HEK293 (cell line): ENCODE data around the gene APPBP2.

Source experiments
- CTCF ChIA-PET: fragments of 350-600 bp; formaldehyde crosslinking; extraction: SDS; loops from one replicate; lab custom pipeline; 2021; ENCODE audit warnings: antibody characterized with exemption; lab: Yijun Ruan, JAX
- POLR2A ChIA-PET: fragments of 300-600 bp; formaldehyde crosslinking; extraction: SDS; loops from one replicate; lab custom pipeline; 2020; ENCODE audit warnings: antibody characterized with exemption, inconsistent platforms; lab: Yijun Ruan, JAX
- H3K27ac ChIP-seq: fragments of 200-500 bp; sonication (Bioruptor generic); 2 replicates; pipeline ENCODE4 v1.5.1; 2014; ENCODE audit warnings: low read depth, low read length, control low read depth, inconsistent platforms; ENCODE audit errors: extremely low read depth
- H3K36me3 ChIP-seq, 2 experiments: fragments of 200-500 bp in 1 of 2; sonication (Bioruptor generic) in 1 of 2; 1 replicate in 1 of 2; 2 replicates in 1 of 2; pipeline ENCODE4 v1.5.1; 2014 to 2017; ENCODE audit warnings: inconsistent platforms in 2 of 2, low read length in 2 of 2; ENCODE audit not compliant: control insufficient read depth in 2 of 2, insufficient read depth in 1 of 2
- H3K4me1 ChIP-seq: fragments of 200-500 bp; sonication (Bioruptor generic); 2 replicates; pipeline ENCODE4 v1.5.1; 2014; ENCODE audit warnings: mild to moderate bottlenecking, low read length, inconsistent platforms; ENCODE audit not compliant: control insufficient read depth, insufficient read depth
- H3K4me3 ChIP-seq: 2 replicates; pipeline ENCODE4 v1.5.1; 2011; ENCODE audit warnings: low read depth, mild to moderate bottlenecking, control low read depth, low read length, moderate library complexity
- H3K9me3 ChIP-seq: fragments of 200-500 bp; sonication (Bioruptor generic); 2 replicates; pipeline ENCODE4 v1.5.1; 2014; ENCODE audit warnings: low read depth, low read length, inconsistent platforms; ENCODE audit not compliant: control insufficient read depth, insufficient read depth
- GLI4 ChIP-seq: fragments of 450-650 bp; formaldehyde crosslinking; IDR thresholded peaks from 2 replicates; pipeline ENCODE4 v1.5.1; 2016; ENCODE audit warnings: missing biosample characterization, missing genetic modification characterization
- WT1 ChIP-seq: fragments of 450-650 bp; formaldehyde crosslinking; IDR thresholded peaks from 2 replicates; pipeline ENCODE4 v1.5.1; 2016; ENCODE audit warnings: missing biosample characterization, missing genetic modification characterization
- ZBTB1 ChIP-seq: fragments of 450-650 bp; formaldehyde crosslinking; IDR thresholded peaks from 2 replicates; pipeline ENCODE4 v1.5.1; 2016; ENCODE audit warnings: missing biosample characterization, missing genetic modification characterization
- ZNF146 ChIP-seq: fragments of 450-650 bp; formaldehyde crosslinking; IDR thresholded peaks from 2 replicates; pipeline ENCODE4 v1.5.1; 2016; ENCODE audit warnings: missing biosample characterization, missing genetic modification characterization
- ZNF211 ChIP-seq: fragments of 450-650 bp; formaldehyde crosslinking; IDR thresholded peaks from 2 replicates; pipeline ENCODE4 v1.5.1; 2016; ENCODE audit warnings: low read depth, missing biosample characterization, missing genetic modification characterization
- ZNF311 ChIP-seq: fragments of 450-650 bp; formaldehyde crosslinking; IDR thresholded peaks from 2 replicates; pipeline ENCODE4 v1.5.1; 2017; ENCODE audit warnings: missing biosample characterization, missing genetic modification characterization, borderline replicate concordance
- ZNF544 ChIP-seq: fragments of 450-650 bp; formaldehyde crosslinking; IDR thresholded peaks from 2 replicates; pipeline ENCODE4 v1.5.0; 2017; ENCODE audit warnings: missing biosample characterization, missing genetic modification characterization
- ZNF571 ChIP-seq: fragments of 450-650 bp; formaldehyde crosslinking; IDR thresholded peaks from 2 replicates; pipeline ENCODE4 v1.5.0; 2017; ENCODE audit warnings: missing biosample characterization, missing genetic modification characterization
- ZNF596 ChIP-seq: fragments of 450-650 bp; IDR thresholded peaks from 2 replicates; pipeline ENCODE4 v1.5.0; 2018; ENCODE audit warnings: missing biosample characterization, mild to moderate bottlenecking, missing genetic modification characterization, moderate library complexity
- ZNF610 ChIP-seq: fragments of 450-650 bp; formaldehyde crosslinking; IDR thresholded peaks from 2 replicates; pipeline ENCODE4 v1.5.1; 2016; ENCODE audit warnings: missing biosample characterization, missing genetic modification characterization, borderline replicate concordance
- ZNF670 ChIP-seq: fragments of 450-650 bp; formaldehyde crosslinking; IDR thresholded peaks from 2 replicates; pipeline ENCODE4 v1.5.1; 2016; ENCODE audit warnings: missing biosample characterization, missing genetic modification characterization, low read depth
- ZSCAN16 ChIP-seq: fragments of 450-650 bp; formaldehyde crosslinking; IDR thresholded peaks from 2 replicates; pipeline ENCODE4 v1.5.1; 2016; ENCODE audit warnings: missing biosample characterization, missing genetic modification characterization
- ZSCAN23 ChIP-seq: fragments of 450-650 bp; formaldehyde crosslinking; IDR thresholded peaks from 2 replicates; pipeline ENCODE4 v1.5.1; 2016; ENCODE audit warnings: missing biosample characterization, missing genetic modification characterization
- TF ChIP-seq, protein P1 (sequence below): fragments of 450-650 bp; IDR thresholded peaks from 2 replicates; pipeline ENCODE4 v1.5.1; 2018; ENCODE audit warnings: missing biosample characterization, mild to moderate bottlenecking, missing genetic modification characterization
- TF ChIP-seq, protein P2 (sequence below): fragments of 450-650 bp; formaldehyde crosslinking; IDR thresholded peaks from 2 replicates; pipeline ENCODE4 v1.5.1; 2016; ENCODE audit warnings: missing biosample characterization, missing genetic modification characterization
- TF ChIP-seq, protein P3 (sequence below): fragments of 450-650 bp; formaldehyde crosslinking; IDR thresholded peaks from 2 replicates; pipeline ENCODE4 v1.5.1; 2016; ENCODE audit warnings: missing biosample characterization, missing genetic modification characterization
- TF ChIP-seq, protein P4 (sequence below): fragments of 450-650 bp; formaldehyde crosslinking; IDR thresholded peaks from 2 replicates; pipeline ENCODE4 v1.5.1; 2016; ENCODE audit warnings: missing biosample characterization, missing genetic modification characterization

The APPBP2 gene

DNA sequence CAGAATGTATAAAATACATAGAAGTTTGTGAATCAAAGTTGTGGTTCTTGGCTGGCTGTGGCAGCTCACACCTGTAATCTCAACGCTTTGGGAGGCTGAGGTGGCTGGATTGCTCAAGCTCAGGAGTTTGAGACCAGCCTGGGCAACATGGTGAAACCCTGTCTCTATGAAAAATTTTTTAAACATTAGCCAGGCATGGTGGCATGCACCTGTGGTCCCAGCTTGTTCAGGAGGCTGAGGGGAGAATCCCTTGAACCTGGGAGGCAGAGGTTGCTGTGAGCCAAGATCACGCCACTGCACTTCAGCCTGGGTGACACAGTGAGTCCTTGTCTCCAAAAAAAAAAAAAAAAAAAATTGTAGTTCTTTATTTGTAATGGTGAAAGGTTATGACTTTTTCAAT, 13.8 kb upstream of the APPBP2 start:
- POLR2A ChIA-PET: no interaction called here
- Histone ChIP-seq H3K4me3 (no peak overlapping the region), H3K9me3 (no peaks in the 10 kb centered on the region), H3K4me1 (no peaks in the 10 kb centered on the region), H3K27ac (no peak overlapping the region)
- TF ChIP-seq ZNF610 (tag by site-specific recombination): no peak
- TF ChIP-seq ZNF670 (tag by site-specific recombination): no peak
- no peak for TF ChIP-seq ZNF571 (tag by site-specific recombination)
- TF ChIP-seq, protein P1, sequence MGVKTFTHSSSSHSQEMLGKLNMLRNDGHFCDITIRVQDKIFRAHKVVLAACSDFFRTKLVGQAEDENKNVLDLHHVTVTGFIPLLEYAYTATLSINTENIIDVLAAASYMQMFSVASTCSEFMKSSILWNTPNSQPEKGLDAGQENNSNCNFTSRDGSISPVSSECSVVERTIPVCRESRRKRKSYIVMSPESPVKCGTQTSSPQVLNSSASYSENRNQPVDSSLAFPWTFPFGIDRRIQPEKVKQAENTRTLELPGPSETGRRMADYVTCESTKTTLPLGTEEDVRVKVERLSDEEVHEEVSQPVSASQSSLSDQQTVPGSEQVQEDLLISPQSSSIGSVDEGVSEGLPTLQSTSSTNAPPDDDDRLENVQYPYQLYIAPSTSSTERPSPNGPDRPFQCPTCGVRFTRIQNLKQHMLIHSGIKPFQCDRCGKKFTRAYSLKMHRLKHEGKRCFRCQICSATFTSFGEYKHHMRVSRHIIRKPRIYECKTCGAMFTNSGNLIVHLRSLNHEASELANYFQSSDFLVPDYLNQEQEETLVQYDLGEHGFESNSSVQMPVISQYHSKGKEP: no peak
- TF ChIP-seq ZNF211 (tag by site-specific recombination): no peak
- TF ChIP-seq ZNF146 (tag by site-specific recombination): no peak
- no peak for TF ChIP-seq ZNF544 (tag by site-specific recombination)
- TF ChIP-seq, protein P2, sequence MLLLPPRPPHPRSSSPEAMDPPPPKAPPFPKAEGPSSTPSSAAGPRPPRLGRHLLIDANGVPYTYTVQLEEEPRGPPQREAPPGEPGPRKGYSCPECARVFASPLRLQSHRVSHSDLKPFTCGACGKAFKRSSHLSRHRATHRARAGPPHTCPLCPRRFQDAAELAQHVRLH (tag by site-specific recombination): no peak
- no peak for TF ChIP-seq WT1
- TF ChIP-seq GLI4 (tag by site-specific recombination): no peak
- no peak for TF ChIP-seq ZNF311 (tag by site-specific recombination)
- TF ChIP-seq ZNF596 (tag by site-specific recombination): no peak
- TF ChIP-seq, protein P3, sequence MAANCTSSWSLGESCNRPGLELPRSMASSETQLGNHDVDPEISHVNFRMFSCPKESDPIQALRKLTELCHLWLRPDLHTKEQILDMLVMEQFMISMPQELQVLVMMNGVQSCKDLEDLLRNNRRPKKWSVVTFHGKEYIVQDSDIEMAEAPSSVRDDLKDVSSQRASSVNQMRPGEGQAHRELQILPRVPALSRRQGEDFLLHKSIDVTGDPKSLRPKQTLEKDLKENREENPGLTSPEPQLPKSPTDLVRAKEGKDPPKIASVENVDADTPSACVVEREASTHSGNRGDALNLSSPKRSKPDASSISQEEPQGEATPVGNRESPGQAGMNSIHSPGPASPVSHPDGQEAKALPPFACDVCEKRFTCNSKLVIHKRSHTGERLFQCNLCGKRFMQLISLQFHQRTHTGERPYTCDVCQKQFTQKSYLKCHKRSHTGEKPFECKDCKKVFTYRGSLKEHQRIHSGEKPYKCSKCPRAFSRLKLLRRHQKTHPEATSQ (tag by site-specific recombination): no peak
- no peak for TF ChIP-seq ZSCAN16 (tag by site-specific recombination)
- TF ChIP-seq ZSCAN23 (tag by site-specific recombination): no peak
- TF ChIP-seq, all 188 proteins: peak for 0
- no peaks in the 10 kb centered on the region; a peak in 1 of 3 replicates for H3K36me3 ChIP-seq
- CTCF ChIA-PET: no interaction called here

DNA sequence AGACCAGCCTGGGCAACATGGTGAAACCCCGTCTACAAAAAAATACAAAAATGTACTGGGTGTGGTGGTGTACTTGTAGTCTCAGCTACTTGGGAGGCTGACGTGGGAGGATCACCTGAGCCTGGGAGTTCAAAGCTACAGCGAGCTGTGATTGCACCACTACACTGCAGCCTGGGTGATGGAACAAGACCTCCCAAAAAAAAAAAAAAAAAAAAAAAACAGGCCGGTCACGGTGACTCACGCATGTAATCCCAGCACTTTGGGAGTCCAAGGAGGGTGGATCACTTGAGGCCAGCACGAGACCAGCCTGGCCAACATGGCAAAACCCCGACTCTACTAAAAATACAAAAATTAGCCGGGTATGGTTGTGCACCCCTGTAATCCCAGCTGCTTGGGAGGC, 12.7 kb upstream of the APPBP2 start:
- Histone ChIP-seq H3K36me3 (no peaks in the 10 kb centered on the region), H3K27ac (no peak overlapping the region), H3K4me3 (no peak overlapping the region), H3K9me3 (no peaks in the 10 kb centered on the region), H3K4me1 (no peaks in the 10 kb centered on the region)
- ChIA-PET CTCF (no interaction called here), POLR2A (interaction anchor here (0.6 to 0.7 kb wide), 2 partner anchors 22 to 1218 kb away, joined by 3 to 7 read pairs; no protein-coding TSS in a partner anchor)
- no peak for TF ChIP-seq ZBTB1 (tag by site-specific recombination)
- TF ChIP-seq, protein P4, sequence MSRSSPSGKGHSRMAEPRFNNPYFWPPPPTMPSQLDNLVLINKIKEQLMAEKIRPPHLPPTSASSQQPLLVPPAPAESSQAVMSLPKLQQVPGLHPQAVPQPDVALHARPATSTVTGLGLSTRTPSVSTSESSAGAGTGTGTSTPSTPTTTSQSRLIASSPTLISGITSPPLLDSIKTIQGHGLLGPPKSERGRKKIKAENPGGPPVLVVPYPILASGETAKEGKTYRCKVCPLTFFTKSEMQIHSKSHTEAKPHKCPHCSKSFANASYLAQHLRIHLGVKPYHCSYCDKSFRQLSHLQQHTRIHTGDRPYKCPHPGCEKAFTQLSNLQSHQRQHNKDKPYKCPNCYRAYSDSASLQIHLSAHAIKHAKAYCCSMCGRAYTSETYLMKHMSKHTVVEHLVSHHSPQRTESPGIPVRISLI (tag by site-specific recombination): 0 out of 2 replicates have a peak, but pooled peaks have one; percentile 17
- TF ChIP-seq, all 188 proteins: peak for 1
